ENCODE data around the gene F10.

F10 gene

DNA sequence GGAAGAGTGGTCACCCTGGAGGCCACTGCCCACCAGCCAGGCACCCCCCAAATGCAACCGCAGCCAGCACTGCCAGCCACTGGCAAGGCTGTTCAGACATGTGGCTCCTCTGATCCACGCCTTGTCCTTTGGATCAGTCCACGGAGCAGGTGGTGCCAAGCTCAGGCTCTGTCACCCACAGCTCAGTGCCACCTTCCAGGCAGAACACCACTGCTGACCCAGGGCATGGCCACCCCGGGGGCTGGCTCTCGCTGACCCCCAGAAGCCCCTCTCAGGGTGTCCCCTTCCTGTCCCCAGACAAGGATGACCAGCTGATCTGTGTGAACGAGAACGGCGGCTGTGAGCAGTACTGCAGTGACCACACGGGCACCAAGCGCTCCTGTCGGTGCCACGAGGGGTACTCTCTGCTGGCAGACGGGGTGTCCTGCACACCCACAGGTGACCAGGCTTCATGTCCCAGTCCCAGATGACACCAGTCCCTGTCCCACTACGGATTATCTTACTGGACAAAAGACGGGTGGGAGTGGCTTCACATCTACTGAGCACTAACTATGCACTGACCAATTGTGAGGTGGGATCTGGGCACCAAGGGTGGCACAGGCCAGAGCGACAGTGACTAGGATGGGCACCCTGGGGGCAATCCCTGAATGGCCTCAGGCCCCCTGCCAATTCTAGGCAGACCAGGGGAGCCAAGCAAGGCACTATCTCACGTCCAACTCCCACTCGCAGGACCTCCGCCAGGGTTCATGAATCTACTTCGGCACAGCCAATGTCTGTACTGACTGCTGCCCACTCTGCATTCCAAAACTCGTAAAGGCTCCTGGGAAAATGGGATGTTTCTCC, 7.0 kb upstream of the F10 start:
- DNase-seq (ENCODE audit: low read depth, low spot score) = no peak

DNA sequence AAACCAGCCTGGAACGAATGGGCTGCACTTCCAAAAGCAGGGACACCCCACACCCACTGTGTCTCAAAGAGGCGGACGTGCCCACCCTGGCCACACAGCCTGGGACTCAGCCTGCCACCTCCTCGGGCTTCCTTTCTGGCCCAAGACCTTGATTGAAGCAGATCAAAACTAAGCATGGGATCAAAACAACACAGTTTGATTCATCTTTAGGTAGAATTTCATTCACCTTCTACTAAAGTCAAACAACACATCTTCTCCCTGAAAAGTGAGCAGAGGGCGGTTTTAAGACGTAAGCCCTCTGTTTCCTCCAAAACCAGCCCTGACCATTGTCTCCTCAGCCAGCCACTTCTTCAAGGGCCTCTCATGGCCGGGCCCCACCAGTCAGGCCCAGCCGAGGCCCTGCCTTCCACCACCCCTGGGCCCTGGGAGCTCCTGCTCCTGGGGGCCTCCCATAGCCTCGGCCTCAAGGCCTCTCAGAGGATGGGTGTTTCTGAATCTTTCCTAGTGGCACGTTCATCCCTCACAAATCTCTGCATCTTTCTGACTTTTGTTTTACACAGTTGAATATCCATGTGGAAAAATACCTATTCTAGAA, 6.3 kb upstream of the F10 start:
- no peak for DNase-seq (ENCODE audit: low read depth, low spot score)

DNA sequence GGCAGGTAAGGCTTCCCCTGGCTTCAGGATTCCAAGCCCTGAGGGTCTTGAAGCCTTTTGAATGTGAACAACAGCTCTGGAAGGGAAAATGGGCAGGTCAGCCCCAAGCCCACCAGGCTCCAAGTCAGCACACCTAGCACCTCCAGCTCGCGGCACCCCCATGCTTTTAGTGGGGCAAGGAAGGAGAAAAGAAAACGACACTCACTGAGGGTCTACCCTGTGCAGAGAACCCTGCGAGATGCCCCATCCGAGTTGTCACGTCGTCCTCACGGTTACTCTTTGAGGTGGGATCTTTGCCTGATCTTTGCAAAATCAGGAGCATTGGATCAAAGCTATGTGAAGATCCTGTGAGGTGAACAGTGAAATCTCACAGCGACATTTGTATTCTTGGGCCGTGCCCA, 5.7 kb upstream of the F10 start:
- DNase-seq (ENCODE audit: low read depth, low spot score) = no peak

DNA sequence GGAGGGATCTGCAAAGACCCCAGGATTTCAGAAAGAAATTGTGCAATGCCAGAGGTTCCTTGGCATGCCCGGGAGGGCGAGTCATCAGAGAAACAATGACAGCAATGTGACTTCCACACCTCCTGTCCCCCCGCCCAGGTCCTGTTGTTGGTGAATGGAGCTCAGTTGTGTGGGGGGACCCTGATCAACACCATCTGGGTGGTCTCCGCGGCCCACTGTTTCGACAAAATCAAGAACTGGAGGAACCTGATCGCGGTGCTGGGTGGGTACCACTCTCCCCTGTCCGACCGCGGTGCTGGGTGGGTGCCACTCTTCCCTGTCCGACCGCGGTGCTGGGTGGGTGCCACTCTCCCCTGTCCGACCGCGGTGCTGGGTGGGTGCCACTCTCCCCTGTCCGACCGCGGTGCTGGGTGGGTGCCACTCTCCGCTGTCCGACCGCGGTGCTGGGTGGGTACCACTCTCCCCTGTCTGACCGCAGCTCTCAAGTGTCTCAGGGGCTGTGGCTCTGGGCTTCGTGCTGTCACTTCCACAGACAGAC, 5.2 kb upstream of the F10 start:
- no peak for DNase-seq (ENCODE audit: low read depth, low spot score)

DNA sequence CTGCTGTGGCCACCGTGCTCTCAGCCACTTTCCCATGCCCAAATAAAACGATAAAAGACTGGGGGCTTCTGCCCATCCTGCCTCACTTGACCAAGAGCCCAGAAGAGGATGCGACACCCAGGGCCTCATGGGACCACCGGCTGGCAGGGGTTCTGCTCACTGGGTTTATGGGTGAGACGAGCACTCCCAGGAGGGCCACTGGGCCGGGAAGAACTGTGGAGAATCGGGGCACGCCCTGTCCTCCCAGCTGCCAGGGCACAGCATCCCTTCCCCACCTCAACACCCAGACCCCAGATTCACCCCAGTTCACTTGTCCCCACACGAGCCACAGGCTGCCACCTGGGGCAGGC, 4.7 kb upstream of the F10 start:
- no peak for DNase-seq (ENCODE audit: low read depth, low spot score)

DNA sequence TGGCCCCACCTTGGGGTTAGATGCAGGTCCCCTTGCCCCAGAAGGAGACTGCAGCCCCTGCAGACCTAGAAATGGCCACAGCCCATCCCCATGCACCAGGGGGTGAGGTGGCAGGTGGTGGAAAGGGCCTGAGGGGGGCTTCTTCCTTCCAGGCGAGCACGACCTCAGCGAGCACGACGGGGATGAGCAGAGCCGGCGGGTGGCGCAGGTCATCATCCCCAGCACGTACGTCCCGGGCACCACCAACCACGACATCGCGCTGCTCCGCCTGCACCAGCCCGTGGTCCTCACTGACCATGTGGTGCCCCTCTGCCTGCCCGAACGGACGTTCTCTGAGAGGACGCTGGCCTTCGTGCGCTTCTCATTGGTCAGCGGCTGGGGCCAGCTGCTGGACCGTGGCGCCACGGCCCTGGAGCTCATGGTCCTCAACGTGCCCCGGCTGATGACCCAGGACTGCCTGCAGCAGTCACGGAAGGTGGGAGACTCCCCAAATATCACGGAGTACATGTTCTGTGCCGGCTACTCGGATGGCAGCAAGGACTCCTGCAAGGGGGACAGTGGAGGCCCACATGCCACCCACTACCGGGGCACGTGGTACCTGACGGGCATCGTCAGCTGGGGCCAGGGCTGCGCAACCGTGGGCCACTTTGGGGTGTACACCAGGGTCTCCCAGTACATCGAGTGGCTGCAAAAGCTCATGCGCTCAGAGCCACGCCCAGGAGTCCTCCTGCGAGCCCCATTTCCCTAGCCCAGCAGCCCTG, 4.2 kb upstream of the F10 start:
- no peak for DNase-seq (ENCODE audit: low read depth, low spot score)

DNA sequence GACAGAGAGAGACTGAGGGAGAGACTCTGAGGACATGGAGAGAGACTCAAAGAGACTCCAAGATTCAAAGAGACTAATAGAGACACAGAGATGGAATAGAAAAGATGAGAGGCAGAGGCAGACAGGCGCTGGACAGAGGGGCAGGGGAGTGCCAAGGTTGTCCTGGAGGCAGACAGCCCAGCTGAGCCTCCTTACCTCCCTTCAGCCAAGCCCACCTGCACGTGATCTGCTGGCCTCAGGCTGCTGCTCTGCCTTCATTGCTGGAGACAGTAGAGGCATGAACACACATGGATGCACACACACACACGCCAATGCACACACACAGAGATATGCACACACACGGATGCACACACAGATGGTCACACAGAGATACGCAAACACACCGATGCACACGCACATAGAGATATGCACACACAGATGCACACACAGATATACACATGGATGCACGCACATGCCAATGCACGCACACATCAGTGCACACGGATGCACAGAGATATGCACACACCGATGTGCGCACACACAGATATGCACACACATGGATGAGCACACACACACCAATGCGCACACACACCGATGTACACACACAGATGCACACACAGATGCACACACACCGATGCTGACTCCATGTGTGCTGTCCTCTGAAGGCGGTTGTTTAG, 3.3 kb upstream of the F10 start:
- DNase-seq (ENCODE audit: low read depth, low spot score) = no peak

DNA sequence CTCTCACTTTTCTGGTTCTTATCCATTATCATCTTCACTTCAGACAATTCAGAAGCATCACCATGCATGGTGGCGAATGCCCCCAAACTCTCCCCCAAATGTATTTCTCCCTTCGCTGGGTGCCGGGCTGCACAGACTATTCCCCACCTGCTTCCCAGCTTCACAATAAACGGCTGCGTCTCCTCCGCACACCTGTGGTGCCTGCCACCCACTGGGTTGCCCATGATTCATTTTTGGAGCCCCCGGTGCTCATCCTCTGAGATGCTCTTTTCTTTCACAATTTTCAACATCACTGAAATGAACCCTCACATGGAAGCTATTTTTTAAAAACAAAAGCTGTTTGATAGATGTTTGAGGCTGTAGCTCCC, 2.8 kb upstream of the F10 start:
- DNase-seq (ENCODE audit: low read depth, low spot score) = no peak

DNA sequence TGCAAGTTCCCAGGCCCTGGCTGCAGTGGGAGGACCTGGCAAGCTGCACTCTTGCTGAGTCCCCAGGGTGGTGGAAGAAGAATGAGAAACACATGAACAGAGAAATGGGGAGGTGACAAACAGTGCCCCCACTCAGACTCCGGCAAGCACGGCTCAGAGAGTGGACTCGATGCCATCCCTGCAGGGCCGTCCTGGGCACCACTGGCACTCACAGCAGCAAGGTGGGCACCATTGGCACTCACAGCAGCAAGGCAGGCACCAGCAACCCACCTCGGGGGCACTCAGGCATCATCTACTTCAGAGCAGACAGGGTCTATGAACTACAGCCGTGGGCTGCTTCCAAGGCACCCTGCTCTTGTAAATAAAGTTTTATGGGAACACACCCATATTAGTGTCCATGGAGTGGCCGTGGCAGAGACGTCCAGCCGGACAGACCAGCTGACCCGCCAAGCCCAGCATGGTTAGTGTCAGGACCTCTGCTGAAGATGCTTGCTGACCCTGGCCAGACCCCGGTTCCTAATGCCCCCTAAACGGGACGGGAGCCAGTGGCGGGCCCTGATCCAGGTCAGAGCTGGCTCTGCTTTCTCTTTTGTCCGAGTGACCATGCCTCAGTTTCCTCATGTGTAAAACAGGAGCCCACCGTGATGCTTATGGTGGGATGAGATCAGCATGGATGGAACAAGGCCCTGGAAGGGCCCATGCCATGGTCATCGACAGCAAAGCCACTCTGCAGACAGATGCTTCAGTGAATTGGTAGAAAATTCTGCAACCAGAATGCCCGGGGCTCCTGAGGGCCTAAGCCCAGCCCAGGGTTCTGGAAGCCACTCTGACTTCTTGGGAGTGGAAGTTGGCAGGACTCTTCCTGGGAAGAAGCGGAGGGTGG, 2.1 kb upstream of the F10 start:
- DNase-seq (ENCODE audit: low read depth, low spot score) = no peak

DNA sequence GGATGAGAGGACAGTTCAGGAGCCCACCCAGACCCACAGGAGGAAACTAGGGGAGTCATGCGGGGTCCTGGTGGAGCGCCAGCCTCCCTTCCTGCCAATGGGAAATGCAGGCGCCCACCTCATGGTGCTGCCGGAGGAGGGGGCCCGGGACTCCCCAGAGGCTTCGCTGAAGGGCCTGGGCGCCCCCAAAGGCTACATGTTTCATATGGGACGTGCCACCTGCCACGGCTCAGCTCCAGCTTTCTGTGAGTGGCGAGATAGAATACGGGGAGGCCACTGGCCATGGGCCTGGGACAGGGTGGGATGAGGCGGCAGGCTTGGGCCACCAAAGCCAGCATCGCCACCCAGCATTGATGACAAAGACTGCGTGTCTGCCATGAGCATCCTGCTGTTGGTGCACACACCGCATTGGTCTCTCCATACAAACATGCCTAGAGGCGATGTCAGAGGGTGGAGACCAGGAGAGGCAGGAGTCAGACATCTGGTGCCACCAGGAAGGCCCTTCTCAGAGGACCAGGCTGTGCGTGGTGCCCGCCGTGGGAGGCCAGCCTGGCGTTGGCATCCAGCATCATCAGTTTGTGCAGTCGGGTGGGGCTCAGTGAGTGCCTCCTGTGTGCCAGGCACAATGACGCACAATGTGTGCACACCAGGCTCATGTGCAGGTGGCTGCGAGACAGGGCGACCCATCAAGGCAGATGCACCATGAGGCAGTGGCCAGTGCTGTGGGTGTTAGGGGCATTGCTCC, 1.2 kb upstream of the F10 start:
- no peak for DNase-seq (ENCODE audit: low read depth, low spot score)

DNA sequence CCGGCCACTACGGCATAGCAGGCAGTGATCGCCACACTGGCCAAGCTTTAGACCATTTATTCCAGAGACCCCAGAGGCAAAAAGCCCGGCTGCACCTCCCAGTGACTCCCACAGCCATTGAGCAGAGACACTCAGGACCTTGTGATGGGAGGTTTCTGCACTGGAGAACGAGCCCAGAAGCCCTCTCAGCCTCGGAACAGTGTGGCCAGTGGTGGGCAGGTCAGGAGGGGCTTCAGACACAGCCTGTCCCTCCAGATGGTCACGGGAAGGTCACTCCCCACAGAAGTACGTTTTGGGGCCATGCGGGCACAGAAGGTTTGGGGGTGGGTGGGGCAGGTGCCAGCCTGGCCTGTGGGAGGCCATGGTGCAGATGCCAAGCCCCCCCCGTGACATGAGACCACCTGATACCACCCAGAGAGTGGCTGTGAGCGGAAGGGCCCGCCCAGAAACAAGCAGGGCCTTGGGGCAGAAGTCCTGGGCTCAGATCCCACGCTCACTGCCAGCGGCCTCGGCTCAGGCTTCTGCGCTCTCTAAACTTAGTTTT, 599 bp upstream of the F10 start:
- no peak for DNase-seq (ENCODE audit: low read depth, low spot score)

DNA sequence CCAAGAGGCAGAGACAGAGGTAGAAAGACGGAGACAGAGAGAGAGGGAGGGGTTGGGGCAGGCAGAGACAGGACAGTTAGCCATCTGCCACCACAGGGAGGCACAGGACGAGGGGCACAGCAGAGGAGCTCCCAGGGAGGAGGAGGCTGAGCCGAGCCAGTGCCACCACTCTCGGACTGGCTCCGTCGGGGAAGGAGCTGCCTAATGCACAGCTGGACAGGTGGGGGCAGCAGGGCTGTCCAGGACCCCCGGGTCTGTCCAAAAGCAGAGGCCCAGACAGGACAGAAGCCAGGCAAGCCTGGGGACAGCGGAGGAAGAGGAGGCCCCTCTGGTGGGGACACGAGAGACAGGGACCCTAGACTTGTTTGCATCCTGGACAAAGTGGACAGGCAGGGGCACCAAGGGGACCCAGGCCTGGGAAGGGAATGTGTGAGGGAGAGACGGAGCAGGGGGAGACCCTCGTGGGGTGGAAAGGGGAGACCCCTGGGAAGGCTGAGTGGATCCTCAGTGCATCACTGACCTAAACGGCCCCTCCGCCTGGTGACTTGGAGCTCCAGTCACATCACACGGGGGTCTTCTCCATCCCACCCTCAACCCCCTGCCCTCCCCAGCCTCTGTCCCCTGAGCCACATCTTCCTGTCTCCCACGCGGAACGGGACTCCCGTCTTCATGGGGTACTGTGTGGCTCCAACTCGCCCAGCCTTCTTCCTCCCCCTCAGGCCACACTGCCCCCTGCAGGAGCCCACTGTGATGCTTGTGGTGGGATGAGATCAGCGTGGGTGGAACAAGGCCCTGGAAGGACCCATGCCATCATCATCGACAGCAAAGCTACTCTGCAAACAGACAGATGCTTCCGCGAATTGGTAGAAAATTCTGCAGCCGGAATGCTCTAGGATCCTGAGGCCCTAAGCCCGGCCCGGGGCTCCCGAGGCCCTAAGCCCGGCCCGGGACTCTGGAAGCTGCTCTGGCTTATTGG, 915 bp downstream of the F10 start:
- DNase-seq (ENCODE audit: low read depth, low spot score) = no peak

DNA sequence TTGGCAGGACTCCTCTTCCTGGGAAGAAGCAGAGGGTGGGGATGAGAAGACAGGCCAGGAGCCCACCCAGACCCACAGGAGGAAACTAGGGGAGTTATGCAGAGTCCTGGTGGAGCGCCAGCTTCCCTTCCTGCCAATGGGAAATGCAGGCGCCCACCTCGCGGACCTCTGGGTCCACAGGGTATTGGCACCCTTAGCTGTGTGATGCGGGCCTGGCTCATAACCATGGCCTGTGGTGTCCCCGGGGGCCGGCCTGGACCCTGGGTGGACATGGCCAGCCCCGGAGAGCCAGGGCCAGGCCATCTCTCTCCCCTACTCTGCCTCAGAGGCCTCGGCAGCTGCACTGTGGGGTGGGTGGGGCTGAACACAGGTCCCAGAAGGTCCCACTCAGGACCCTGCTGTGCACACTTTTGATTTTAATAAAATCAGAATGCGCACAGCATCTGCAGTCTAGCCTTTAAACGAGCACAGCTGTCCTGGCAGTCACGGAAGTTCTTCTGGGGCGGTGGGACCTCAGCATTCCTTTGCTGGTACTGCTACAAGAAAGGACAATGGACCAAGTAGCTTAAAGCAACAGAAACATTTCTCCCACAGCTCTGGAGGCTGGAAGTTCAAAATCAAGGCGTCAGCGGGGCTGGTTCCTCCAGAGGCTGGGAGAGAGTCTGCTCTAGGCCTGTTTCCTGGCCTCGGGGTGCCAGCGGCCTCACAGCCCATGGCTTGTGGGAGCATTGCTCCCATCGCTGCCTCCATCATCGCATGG, 1.8 kb downstream of the F10 start:
- no peak for DNase-seq (ENCODE audit: low read depth, low spot score)

DNA sequence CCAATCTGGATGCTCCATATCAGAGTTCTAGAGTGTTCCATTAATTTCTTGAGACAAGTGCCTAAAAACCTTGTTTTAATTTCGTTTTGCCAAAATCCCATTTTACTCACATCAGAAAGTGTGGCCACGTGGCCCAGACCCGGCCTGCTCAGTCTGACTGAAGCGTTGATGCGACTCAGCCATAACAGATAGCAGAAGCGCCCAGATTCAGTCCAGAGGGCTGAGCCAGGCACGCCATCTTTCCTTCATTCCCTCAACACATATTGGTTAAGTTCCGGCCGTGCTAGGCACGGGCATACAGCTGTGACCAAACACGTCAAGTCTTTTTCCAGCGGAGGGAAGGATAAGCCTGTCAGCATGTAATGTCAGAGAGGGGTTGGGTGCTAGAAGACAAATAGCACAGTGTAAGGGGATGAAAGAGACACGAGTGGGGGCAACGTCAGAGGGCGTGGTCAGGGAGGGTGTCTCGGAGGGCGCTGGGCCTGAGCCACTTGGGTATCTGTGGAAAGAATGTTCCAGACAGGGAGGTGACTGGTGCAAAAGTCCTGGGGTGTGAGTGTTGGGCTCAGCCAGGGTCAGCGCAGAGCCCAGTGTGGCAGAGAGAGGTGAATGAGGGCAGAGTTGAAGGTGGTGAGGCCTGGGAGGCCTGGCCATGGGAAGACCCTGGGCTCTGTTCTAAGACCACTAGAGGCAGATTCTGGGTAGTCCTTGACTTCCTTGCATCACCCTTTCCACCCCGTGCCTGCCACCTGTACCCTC, 3.1 kb downstream of the F10 start:
- DNase-seq (ENCODE audit: low read depth, low spot score) = no peak

DNA sequence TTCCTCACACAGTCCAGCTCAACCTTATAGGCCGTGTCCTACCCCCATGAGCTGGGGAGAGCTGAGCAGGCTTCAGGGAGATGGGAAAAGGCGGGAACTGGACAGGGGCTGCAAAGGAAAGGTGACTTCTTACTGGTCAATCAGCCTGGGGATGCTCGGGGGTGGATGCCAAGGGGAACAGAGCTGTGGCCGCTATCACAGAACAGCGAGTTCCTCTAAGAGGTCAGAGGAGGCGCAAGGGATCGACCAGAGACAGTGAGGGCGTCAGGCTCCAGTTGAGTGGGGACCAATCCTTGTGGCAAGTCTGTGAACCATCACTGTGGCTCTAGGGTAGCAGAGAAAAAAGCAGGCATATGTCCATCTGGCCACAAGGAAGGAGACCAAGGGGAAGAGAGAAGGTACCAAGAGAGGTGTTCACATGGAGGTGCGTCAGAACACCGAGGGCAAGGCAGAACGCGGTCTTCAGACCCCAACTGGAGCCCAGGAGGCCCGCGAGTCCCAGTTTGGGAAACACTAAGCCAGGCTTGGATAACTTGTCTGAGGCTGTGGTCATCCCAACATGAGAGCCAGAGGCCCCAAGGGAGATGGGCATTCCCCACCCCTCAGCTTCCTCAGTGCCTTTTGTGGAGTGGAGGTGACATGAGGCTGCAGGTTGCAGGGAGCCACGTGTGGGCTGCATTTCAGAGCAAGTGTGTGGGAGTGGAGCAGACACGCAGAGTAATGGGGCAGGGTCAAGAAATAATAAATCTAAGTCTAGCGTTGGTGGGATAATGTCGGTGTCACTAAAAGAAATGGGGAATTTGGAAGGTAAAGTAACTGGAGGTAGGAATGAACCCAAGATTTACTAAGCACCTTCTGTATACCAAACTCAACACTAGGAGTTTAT, 3.9 kb downstream of the F10 start:
- no peak for DNase-seq (ENCODE audit: low read depth, low spot score)

DNA sequence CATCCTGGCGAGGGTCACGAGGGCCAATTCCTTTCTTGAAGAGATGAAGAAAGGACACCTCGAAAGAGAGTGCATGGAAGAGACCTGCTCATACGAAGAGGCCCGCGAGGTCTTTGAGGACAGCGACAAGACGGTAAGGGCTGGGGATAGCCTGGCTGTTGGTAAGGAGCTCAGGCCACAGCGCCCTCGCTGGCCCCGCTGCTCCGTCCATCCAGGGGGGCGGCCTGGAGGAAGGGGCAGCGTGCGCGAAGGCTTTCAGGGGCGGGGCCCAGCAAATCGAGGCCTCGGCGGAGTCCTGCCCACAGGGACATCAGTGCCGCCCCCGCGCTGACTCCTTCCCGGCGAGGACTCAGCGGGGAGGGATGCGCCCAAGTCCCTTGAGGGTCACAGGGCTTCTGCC, 6.9 kb downstream of the F10 start:
- no peak for DNase-seq (ENCODE audit: low read depth, low spot score)

Data from brain pericyte (primary cell).